Measurements from ENCODE around the gene MAML3. TPM values are rescaled to one million over a fixed set of nuclear protein-coding genes. Genes with fewer than 3 reads are reported as not detected.

The MAML3 gene
- total RNA-seq, 1 donor, result 6.5 TPM

- peak; percentile 31 for TF ChIP-seq CTCF (IDR thresholded peaks at IDR 0.05; ENCODE audit: insufficient read depth, low read depth, low read length)
- no peak for DNase-seq (ENCODE audit: low read depth)
- H3K4me3 ChIP-seq (ENCODE audit: low read depth, low read length), result no peak overlapping the region
Observed at GRCh38 chr4:139761461-139761860, 392.5 kb downstream of the MAML3 start.

DNA sequence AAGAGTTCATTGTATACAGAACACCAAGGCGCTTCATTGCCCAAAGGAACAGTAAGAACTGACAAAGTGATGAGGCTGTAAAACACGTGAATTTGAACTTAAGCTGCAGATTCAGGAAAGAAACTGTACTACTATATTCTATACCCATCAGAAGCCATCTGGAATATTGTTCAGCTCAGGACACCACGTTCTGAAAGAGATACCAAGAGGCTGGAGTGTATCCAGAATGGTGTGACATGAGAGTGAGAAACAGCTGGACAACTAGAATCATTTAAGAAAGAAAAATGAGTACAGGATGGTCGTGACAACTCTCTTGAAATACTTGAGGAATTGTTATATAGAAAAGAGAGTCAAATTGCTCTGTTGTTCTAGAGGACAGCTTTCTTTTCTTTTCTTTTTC, 393.4 kb downstream of the MAML3 start:
- DNase-seq (ENCODE audit: low read depth), result no peak
- TF ChIP-seq CTCF (IDR thresholded peaks at IDR 0.05; ENCODE audit: insufficient read depth, low read depth, low read length), result no peak
- no peak overlapping the region for H3K4me3 ChIP-seq (ENCODE audit: low read depth, low read length)

GRCh38 chr4:139759097-139759496, 394.9 kb downstream of the MAML3 start:
- no peak for DNase-seq (ENCODE audit: low read depth)
- TF ChIP-seq CTCF (IDR thresholded peaks at IDR 0.05; ENCODE audit: insufficient read depth, low read depth, low read length), result no peak
- no peak overlapping the region for H3K4me3 ChIP-seq (ENCODE audit: low read depth, low read length)

GRCh38 chr4:139756391-139757180, 397.4 kb downstream of the MAML3 start:
- H3K4me3 ChIP-seq (ENCODE audit: low read depth, low read length), result no peak overlapping the region
- no peak for TF ChIP-seq CTCF (IDR thresholded peaks at IDR 0.05; ENCODE audit: insufficient read depth, low read depth, low read length)
- DNase-seq (ENCODE audit: low read depth), result no peak

DNA sequence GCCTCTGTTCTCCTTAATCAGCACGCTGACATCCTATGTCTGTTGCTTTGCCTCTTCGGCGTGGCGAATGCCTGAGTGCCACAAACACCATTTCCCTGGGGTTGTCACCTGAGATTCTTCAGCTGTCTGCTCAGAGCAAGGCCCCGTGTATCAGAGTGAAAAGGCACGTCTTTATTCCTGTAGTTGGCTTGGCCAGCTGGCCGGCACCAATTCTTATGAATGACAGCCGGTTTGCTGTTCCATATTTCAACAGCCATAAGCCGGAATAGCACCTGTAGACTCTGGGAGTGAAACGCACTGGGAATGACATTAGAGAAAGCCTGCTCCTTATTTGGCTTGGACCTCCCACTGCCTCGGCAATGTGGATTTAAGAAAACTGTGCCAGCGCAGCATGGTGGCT, 399.0 kb downstream of the MAML3 start:
- no peak overlapping the region for H3K4me3 ChIP-seq (ENCODE audit: low read depth, low read length)

DNA sequence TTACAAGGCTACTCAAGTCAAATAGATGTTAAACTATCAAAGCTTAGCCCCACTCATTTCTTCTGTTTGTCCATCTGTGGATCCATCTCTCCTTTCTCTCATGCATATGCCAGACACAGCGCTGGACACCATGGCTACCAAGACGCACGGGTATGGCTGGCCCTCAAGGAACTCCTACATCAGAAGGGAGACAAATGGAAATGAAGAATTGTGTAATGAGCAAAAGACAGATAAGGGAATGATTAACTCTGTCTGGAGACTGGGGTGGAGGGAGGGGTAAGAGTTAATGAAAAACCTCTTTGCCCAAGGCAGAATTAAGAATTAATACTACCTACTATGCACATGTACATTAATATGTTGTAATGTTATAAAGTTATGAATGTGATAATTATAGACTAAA, 400.3 kb downstream of the MAML3 start:
- no peak for DNase-seq (ENCODE audit: low read depth)
- H3K4me3 ChIP-seq (ENCODE audit: low read depth, low read length), result no peak overlapping the region
- TF ChIP-seq CTCF (IDR thresholded peaks at IDR 0.05; ENCODE audit: insufficient read depth, low read depth, low read length), result no peak

More for the DNA sequence above, 399.0 kb downstream of the MAML3 start:
- no peak for TF ChIP-seq CTCF (IDR thresholded peaks at IDR 0.05; ENCODE audit: insufficient read depth, low read depth, low read length)
- no peak for DNase-seq (ENCODE audit: low read depth)

All from fibroblast of villous mesenchyme (primary cell).